ENCODE results near the gene FMNL2.

DNA sequence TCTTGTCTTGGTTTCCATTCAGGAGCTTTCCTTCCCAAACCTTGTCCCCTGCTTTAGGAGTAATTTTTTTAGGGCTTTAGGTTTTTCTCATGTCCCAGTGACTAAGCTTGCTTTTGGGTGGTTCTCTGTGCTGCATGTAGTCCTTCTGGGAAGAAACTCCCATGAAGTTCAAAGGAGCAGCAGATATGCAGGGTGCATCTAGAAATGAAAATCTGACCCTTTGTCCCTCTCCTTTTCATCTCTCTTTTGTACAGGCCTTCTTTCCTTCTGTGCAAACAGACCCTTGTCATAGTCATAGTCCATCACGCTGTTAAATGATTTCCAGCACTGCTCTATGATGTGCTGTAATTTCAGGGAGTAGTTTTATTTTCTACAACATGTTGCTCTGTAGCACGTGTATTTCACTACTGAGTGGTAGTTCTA is 20.4 kb downstream of the FMNL2 start:
- no peak for TF ChIP-seq EZH2 (IDR thresholded peaks at IDR 0.05; ENCODE audit: insufficient read depth, poor library complexity, severe bottlenecking)
- no peak for TF ChIP-seq EZH2phosphoT487 (IDR thresholded peaks at IDR 0.05; ENCODE audit: insufficient read depth, low read depth)
